ENCODE measurements around the gene RAB23.

RAB23 gene

GRCh38 chr6:57265755-57266221, 43.7 kb upstream of the RAB23 start:
- no peak overlapping the region for H3K4me3 ChIP-seq (ENCODE audit: low read depth, low read length, poor library complexity, severe bottlenecking)
- no peaks in the 10 kb centered on the region for H3K9me3 ChIP-seq (ENCODE audit: low read length)
- no peak overlapping the region for H3K4me2 ChIP-seq (ENCODE audit: low read length)
- H3K27me3 ChIP-seq (ENCODE audit: insufficient read depth, low read length), result no peaks in the 10 kb centered on the region
- no peaks in the 10 kb centered on the region for H3K9me2 ChIP-seq (ENCODE audit: low read depth, low read length)
- H3K4me1 ChIP-seq (ENCODE audit: insufficient read depth, low read length, severe bottlenecking), result no peaks in the 10 kb centered on the region
- H3K27ac ChIP-seq (ENCODE audit: low read depth, low read length, poor library complexity, severe bottlenecking), result no peak overlapping the region
- no peak overlapping the region for H3K9ac ChIP-seq (ENCODE audit: low read length)
- H4K20me1 ChIP-seq (ENCODE audit: insufficient read depth, low read length), result no peaks in the 10 kb centered on the region
- TF ChIP-seq, protein P1, sequence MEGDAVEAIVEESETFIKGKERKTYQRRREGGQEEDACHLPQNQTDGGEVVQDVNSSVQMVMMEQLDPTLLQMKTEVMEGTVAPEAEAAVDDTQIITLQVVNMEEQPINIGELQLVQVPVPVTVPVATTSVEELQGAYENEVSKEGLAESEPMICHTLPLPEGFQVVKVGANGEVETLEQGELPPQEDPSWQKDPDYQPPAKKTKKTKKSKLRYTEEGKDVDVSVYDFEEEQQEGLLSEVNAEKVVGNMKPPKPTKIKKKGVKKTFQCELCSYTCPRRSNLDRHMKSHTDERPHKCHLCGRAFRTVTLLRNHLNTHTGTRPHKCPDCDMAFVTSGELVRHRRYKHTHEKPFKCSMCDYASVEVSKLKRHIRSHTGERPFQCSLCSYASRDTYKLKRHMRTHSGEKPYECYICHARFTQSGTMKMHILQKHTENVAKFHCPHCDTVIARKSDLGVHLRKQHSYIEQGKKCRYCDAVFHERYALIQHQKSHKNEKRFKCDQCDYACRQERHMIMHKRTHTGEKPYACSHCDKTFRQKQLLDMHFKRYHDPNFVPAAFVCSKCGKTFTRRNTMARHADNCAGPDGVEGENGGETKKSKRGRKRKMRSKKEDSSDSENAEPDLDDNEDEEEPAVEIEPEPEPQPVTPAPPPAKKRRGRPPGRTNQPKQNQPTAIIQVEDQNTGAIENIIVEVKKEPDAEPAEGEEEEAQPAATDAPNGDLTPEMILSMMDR (IDR thresholded peaks at IDR 0.05; ENCODE audit: low read length), result no peak
- TF ChIP-seq EZH2 (IDR thresholded peaks at IDR 0.05; ENCODE audit: borderline replicate concordance, low read length), result no peak
- no peaks in the 10 kb centered on the region for H3K79me2 ChIP-seq (ENCODE audit: insufficient read depth, low read length)
- H2AFZ ChIP-seq (ENCODE audit: low read length), result no peak overlapping the region
- no peaks in the 10 kb centered on the region for H3F3A ChIP-seq (ENCODE audit: insufficient read depth, low read length)
- H3K36me3 ChIP-seq (ENCODE audit: insufficient read depth, low read length), result no peaks in the 10 kb centered on the region

GRCh38 chr6:57263739-57264138, 41.6 kb upstream of the RAB23 start:
- no peaks in the 10 kb centered on the region for H3K4me1 ChIP-seq (ENCODE audit: insufficient read depth, low read length, severe bottlenecking)
- TF ChIP-seq, protein P1 (IDR thresholded peaks at IDR 0.05; ENCODE audit: low read length), result no peak
- no peak for TF ChIP-seq EZH2 (IDR thresholded peaks at IDR 0.05; ENCODE audit: borderline replicate concordance, low read length)
- H3K4me2 ChIP-seq (ENCODE audit: low read length), result no peak overlapping the region
- H3F3A ChIP-seq (ENCODE audit: insufficient read depth, low read length), result no peaks in the 10 kb centered on the region
- H2AFZ ChIP-seq (ENCODE audit: low read length), result no peak overlapping the region
- no peak overlapping the region for H3K27ac ChIP-seq (ENCODE audit: low read depth, low read length, poor library complexity, severe bottlenecking)
- H4K20me1 ChIP-seq (ENCODE audit: insufficient read depth, low read length), result no peaks in the 10 kb centered on the region
- H3K9me2 ChIP-seq (ENCODE audit: low read depth, low read length), result no peaks in the 10 kb centered on the region
- H3K9me3 ChIP-seq (ENCODE audit: low read length), result no peaks in the 10 kb centered on the region
- no peaks in the 10 kb centered on the region for H3K27me3 ChIP-seq (ENCODE audit: insufficient read depth, low read length)
- H3K9ac ChIP-seq (ENCODE audit: low read length), result no peak overlapping the region
- no peaks in the 10 kb centered on the region for H3K36me3 ChIP-seq (ENCODE audit: insufficient read depth, low read length)
- H3K79me2 ChIP-seq (ENCODE audit: insufficient read depth, low read length), result no peaks in the 10 kb centered on the region
- H3K4me3 ChIP-seq (ENCODE audit: low read depth, low read length, poor library complexity, severe bottlenecking), result no peak overlapping the region

DNA sequence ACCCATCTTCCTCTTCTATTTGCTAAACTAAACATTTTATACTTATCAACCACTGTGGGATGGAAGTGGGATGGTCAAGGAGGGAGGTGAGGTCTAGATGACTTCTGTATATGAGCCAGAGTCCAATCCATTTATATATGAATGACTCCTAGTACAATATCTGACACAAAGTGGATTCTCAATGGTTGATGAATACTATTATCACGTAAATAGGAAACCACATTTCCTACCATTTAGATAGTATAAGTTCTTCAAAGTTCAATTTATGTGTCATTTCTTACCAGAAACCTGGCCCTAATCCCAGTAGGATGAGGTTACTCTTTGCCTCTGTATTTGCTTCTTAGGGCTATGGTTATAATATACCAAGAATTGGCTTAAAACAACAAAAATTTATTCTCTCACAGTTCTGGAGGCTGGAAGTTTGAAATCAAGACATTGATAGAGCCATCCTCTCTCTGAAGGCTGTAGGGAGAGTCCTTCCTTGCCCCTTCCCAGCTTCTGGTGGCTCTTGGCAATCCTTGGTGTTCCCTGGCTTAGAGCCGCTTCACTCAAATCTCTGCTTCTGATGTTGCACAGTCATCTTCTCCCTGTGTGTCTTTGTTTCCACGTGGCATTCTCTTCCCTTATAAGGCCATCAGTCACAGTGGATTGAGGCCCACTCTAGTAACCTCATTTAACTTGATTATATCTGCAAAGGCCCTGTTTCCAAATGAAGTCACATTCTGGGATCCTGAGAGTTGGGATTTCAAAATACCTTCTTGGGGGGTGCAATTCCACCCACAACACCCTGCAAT, 41.0 kb upstream of the RAB23 start:
- H3K4me2 ChIP-seq (ENCODE audit: low read length), result no peak overlapping the region
- no peak overlapping the region for H3K4me3 ChIP-seq (ENCODE audit: low read depth, low read length, poor library complexity, severe bottlenecking)
- no peaks in the 10 kb centered on the region for H3F3A ChIP-seq (ENCODE audit: insufficient read depth, low read length)
- no peaks in the 10 kb centered on the region for H3K9me2 ChIP-seq (ENCODE audit: low read depth, low read length)
- no peaks in the 10 kb centered on the region for H3K36me3 ChIP-seq (ENCODE audit: insufficient read depth, low read length)
- TF ChIP-seq, protein P1 (IDR thresholded peaks at IDR 0.05; ENCODE audit: low read length), result no peak
- no peak for TF ChIP-seq EZH2 (IDR thresholded peaks at IDR 0.05; ENCODE audit: borderline replicate concordance, low read length)
- H3K4me1 ChIP-seq (ENCODE audit: insufficient read depth, low read length, severe bottlenecking), result no peaks in the 10 kb centered on the region
- no peaks in the 10 kb centered on the region for H3K79me2 ChIP-seq (ENCODE audit: insufficient read depth, low read length)
- no peak overlapping the region for H2AFZ ChIP-seq (ENCODE audit: low read length)
- H4K20me1 ChIP-seq (ENCODE audit: insufficient read depth, low read length), result no peaks in the 10 kb centered on the region
- H3K9me3 ChIP-seq (ENCODE audit: low read length), result no peaks in the 10 kb centered on the region
- H3K27ac ChIP-seq (ENCODE audit: low read depth, low read length, poor library complexity, severe bottlenecking), result no peak overlapping the region
- H3K9ac ChIP-seq (ENCODE audit: low read length), result no peak overlapping the region
- no peaks in the 10 kb centered on the region for H3K27me3 ChIP-seq (ENCODE audit: insufficient read depth, low read length)

Measured in OCI-LY1 (cell line).